Endothelial cell of umbilical vein (primary cell): ENCODE data around the gene RFNG. TPM values are rescaled to one million over a fixed set of nuclear protein-coding genes. Genes with fewer than 3 reads are reported as not detected.

ENCODE experiments used
- BruUV-seq: library from RNA; stranded (reverse); fragments of 400-500 nt; replicated peaks from 2 replicates; lab custom pipeline; 2021; lab: Mats Ljungman, UMichigan
- CTCF ChIA-PET: fragments of 300-600, 350-600 bp; sonication (Branson Sonifier 250); formaldehyde crosslinking; loops from one replicate; lab custom pipeline; 2021; ENCODE audit warnings: antibody characterized with exemption, inconsistent platforms; lab: Charles Lee
- POLR2A ChIA-PET: fragments of 300-600, 350-600 bp; sonication (Branson Sonifier 250); formaldehyde crosslinking; loops from one replicate; lab custom pipeline; 2021; ENCODE audit warnings: antibody characterized with exemption, inconsistent platforms; lab: Charles Lee
- DNase-seq: peaks from one replicate; pipeline ENCODE4 v3.0.0-alpha.2; 2011; ENCODE audit warnings: low read depth, low spot score
- FAIRE-seq: peaks from 2 replicates; lab custom pipeline; 2011; peaks lifted over from hg19 to GRCh38; lab: Jason Lieb, UNC
- H2AFZ ChIP-seq: 2 replicates; pipeline ENCODE4 v1.6.0; 2012; ENCODE audit warnings: low read depth, low read length, control low read depth, inconsistent platforms
- H3K27ac ChIP-seq: 2 replicates; pipeline ENCODE4 v1.5.1; 2011; ENCODE audit warnings: low read depth, mild to moderate bottlenecking, control low read depth, low read length, moderate library complexity; ENCODE audit not compliant: insufficient read depth
- H3K27me3 ChIP-seq, 2 experiments: 2 replicates each; pipeline versions ENCODE4 v1.6.0 to v1.6.1; 2011; ENCODE audit warnings: low read length in 2 of 2, mixed read lengths in 1 of 2; ENCODE audit not compliant: control insufficient read depth in 2 of 2, insufficient read depth in 2 of 2
- H3K36me3 ChIP-seq, 2 experiments: 2 replicates in 1 of 2; 3 replicates in 1 of 2; pipeline ENCODE4 v1.5.1; 2011; ENCODE audit warnings: low read length in 2 of 2, mild to moderate bottlenecking in 1 of 2, moderate library complexity in 1 of 2; ENCODE audit not compliant: control insufficient read depth in 2 of 2, insufficient read depth in 2 of 2; ENCODE audit errors: extremely low read depth in 1 of 2
- H3K4me1 ChIP-seq: 3 replicates; pipeline ENCODE4 v1.5.1; 2011; ENCODE audit warnings: mild to moderate bottlenecking, low read length; ENCODE audit not compliant: control insufficient read depth, insufficient read depth; ENCODE audit errors: extremely low read depth
- H3K4me2 ChIP-seq: 2 replicates; pipeline ENCODE4 v1.6.1; 2011; ENCODE audit warnings: low read length, control low read depth, mixed read lengths; ENCODE audit not compliant: insufficient read depth
- H3K4me3 ChIP-seq, 3 experiments: fragments of 200-600 bp in 1 of 3; sonication (generic), shearing (Covaris generic) in 1 of 3; replicated peaks in 1 of 3; 2 replicates each; pipeline ENCODE4 v1.5.1; 2011 to 2016; ENCODE audit warnings: control low read depth in 3 of 3, low read length in 3 of 3, mild to moderate bottlenecking in 2 of 3, inconsistent platforms in 1 of 3, low read depth in 1 of 3, moderate library complexity in 1 of 3; ENCODE audit not compliant: insufficient read depth in 1 of 3
- H3K79me2 ChIP-seq: 2 replicates; pipeline ENCODE4 v1.6.0; 2012; ENCODE audit warnings: low read length, inconsistent platforms; ENCODE audit not compliant: control insufficient read depth, insufficient read depth
- H3K9ac ChIP-seq: replicated peaks from 2 replicates; pipeline ENCODE3; 2011; ENCODE audit warnings: low read length, control low read depth; ENCODE audit not compliant: insufficient read depth; ENCODE audit errors: extremely low read depth
- H3K9me1 ChIP-seq: replicated peaks from 3 replicates; pipeline ENCODE4 v1.6.0; 2011; ENCODE audit warnings: mild to moderate bottlenecking, low read length; ENCODE audit not compliant: control insufficient read depth, insufficient read depth; ENCODE audit errors: extremely low read depth
- H3K9me3 ChIP-seq: replicated peaks from 2 replicates; pipeline ENCODE4 v1.5.1; 2012; ENCODE audit warnings: low read length, inconsistent platforms; ENCODE audit not compliant: control insufficient read depth, insufficient read depth
- H4K20me1 ChIP-seq: replicated peaks from 2 replicates; pipeline ENCODE3; 2011; ENCODE audit warnings: mild to moderate bottlenecking, low read length; ENCODE audit not compliant: control insufficient read depth, insufficient read depth; ENCODE audit errors: extremely low read depth
- EZH2 ChIP-seq: IDR thresholded peaks from 2 replicates; pipeline ENCODE4 v1.6.1; 2012; ENCODE audit warnings: borderline replicate concordance, low read depth, mild to moderate bottlenecking, moderate library complexity, low read length, inconsistent platforms; ENCODE audit not compliant: severe bottlenecking
- FOS ChIP-seq: IDR thresholded peaks from 2 replicates; pipeline ENCODE4 v1.6.1; 2011; ENCODE audit warnings: mild to moderate bottlenecking, low read length, moderate library complexity, borderline replicate concordance; ENCODE audit not compliant: insufficient read depth
- GATA2 ChIP-seq: IDR thresholded peaks from 2 replicates; pipeline ENCODE4 v1.7.0; 2011; ENCODE audit warnings: low read depth, mild to moderate bottlenecking, moderate library complexity, mixed read lengths, low read length; ENCODE audit not compliant: insufficient read length, insufficient read depth
- JUN ChIP-seq: IDR thresholded peaks from 2 replicates; pipeline ENCODE4 v1.6.1; 2011; ENCODE audit warnings: borderline replicate concordance, low read depth; ENCODE audit not compliant: insufficient read length, insufficient read depth
- MYC ChIP-seq: IDR thresholded peaks from one replicate; pipeline ENCODE4 v1.6.1; 2011; ENCODE audit warnings: mild to moderate bottlenecking, low read depth, low read length
- POLR2A ChIP-seq: IDR thresholded peaks from 2 replicates; pipeline ENCODE4 v1.6.1; 2012; ENCODE audit warnings: low read depth, mild to moderate bottlenecking, control low read depth, low read length
- POLR2AphosphoS5 ChIP-seq: IDR thresholded peaks from 2 replicates; pipeline ENCODE4 v1.6.1; 2012; ENCODE audit warnings: low read depth, mild to moderate bottlenecking, control low read depth, low read length, moderate library complexity; ENCODE audit not compliant: insufficient read depth
- dilution Hi-C: fragments of 300-500 bp; cut with MboI; formaldehyde crosslinking; loops from one replicate; pipeline ENCODE4 v1.15.0; 2019; ENCODE audit warnings: low sequenced_read_pairs; ENCODE audit not compliant: extremely low pct_ligation_motif_present
- intact Hi-C: fragments of 100-400 bp; cut with micrococcal nuclease; formaldehyde crosslinking; loops from one replicate; pipeline ENCODE4 v1.10.0; 2022
- polyA plus RNA-seq, 4 experiments: library from polyadenylated mRNA; depleted of rRNA in 3 of 4; stranded (reverse) in 3 of 4; unstranded in 1 of 4; fragments of >200 nt; gene quantifications; 2 replicates each; pipeline versions ENCODE4 v1.2.1 to v1.2.3, GENCODE V29; 2011 to 2012; ENCODE audit warnings: missing spikeins in 1 of 4
- total RNA-seq: library from RNA; stranded (reverse); gene quantifications from 2 replicates; pipeline ENCODE4 v1.2.3, GENCODE V29; 2021
- TF ChIP-seq, protein P1 (sequence below): IDR thresholded peaks from 2 replicates; pipeline ENCODE4 v1.6.1; 2011; ENCODE audit not compliant: insufficient read depth, insufficient read length
- TF ChIP-seq, protein P2 (sequence below), 2 donors: IDR thresholded peaks; 1 replicate in 1 of 2; 2 replicates in 1 of 2; pipeline ENCODE4 v1.5.1; 2011; ENCODE audit warnings: low read length in 2 of 2, mild to moderate bottlenecking in 2 of 2, moderate library complexity in 2 of 2, control low read depth in 1 of 2, inconsistent platforms in 1 of 2, low read depth in 1 of 2; ENCODE audit not compliant: insufficient read depth in 1 of 2; ENCODE audit errors: extremely low read depth in 1 of 2

The RFNG gene
- total and polyA plus RNA-seq, 2 donors (not counting 3 experiments of a cell fraction or from before 2014, with no cell fraction given): 33.7 to 40.0 TPM

DNA sequence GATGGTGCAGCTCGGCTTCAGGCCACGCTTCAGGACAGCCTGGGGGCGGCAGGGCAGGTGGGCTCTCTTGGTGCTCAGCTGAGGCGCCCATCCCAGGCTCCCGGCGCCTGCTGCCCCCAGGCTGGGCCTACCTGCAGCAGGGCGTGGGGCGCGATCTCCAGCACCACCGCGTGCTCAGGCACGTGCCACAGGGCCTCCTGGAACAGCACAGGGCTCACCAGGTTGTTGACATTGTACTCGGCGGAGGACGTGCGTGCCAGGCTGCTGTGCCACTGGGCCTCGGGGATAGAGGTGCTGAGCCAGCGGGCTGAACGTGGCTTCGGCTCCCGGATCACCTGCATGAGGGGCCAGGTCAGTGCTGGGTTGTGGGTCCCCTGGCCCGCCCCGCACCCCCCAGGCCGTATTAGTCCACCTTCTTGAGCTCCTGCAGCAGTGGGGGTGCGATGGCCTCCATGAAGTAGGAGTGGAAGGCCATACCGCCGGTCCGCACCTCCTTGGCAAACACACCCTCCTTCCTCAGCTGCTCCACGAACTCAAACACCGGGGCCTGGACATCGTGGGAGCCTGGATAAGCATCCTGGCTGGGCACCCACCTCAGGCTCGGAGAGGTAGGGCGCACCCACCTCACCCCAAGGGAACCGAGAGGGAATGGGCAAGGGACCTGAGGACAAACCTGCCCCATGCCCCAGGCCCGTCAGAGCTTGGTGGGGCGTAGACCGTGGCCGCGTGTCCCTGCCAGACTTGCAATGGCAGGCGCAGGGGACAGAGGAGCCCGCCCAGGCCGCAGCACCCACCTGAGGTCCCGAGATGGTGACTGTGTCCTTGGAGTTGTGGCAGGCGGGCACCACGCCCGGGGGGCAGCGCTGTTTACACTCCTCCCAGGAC is 37.5 kb upstream of the RFNG start:
- no TSS peak for BruUV-seq
- intact Hi-C loops: no loop called here
- Histone ChIP-seq H2AFZ (no peak overlapping the region), H3K36me3 (peaks cover 41 to 81% of the 10 kb centered on the region in 2 experiments), H3K9me1 (no peaks in the 10 kb centered on the region), H3K9ac (no peak overlapping the region), H3K4me2 (no peak overlapping the region), H3K79me2 (peaks cover 23% of the 10 kb centered on the region), H3K27ac (no peak overlapping the region), H3K9me3 (no peaks in the 10 kb centered on the region), H3K27me3 (no peaks in the 10 kb centered on the region), H3K4me1 (no peaks in the 10 kb centered on the region), H4K20me1 (no peaks in the 10 kb centered on the region), H3K4me3 (no peak overlapping the region)
- DNase-seq (no peak), FAIRE-seq (no peak)
- dilution Hi-C loops: no loop called here
- TF ChIP-seq MYC: no peak
- no peak for TF ChIP-seq POLR2AphosphoS5
- TF ChIP-seq GATA2: no peak
- TF ChIP-seq, protein P1, sequence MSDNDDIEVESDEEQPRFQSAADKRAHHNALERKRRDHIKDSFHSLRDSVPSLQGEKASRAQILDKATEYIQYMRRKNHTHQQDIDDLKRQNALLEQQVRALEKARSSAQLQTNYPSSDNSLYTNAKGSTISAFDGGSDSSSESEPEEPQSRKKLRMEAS: no peak
- no peak for TF ChIP-seq POLR2A
- no peak for TF ChIP-seq FOS
- TF ChIP-seq EZH2: no peak
- no peak for TF ChIP-seq JUN
- TF ChIP-seq, protein P2, sequence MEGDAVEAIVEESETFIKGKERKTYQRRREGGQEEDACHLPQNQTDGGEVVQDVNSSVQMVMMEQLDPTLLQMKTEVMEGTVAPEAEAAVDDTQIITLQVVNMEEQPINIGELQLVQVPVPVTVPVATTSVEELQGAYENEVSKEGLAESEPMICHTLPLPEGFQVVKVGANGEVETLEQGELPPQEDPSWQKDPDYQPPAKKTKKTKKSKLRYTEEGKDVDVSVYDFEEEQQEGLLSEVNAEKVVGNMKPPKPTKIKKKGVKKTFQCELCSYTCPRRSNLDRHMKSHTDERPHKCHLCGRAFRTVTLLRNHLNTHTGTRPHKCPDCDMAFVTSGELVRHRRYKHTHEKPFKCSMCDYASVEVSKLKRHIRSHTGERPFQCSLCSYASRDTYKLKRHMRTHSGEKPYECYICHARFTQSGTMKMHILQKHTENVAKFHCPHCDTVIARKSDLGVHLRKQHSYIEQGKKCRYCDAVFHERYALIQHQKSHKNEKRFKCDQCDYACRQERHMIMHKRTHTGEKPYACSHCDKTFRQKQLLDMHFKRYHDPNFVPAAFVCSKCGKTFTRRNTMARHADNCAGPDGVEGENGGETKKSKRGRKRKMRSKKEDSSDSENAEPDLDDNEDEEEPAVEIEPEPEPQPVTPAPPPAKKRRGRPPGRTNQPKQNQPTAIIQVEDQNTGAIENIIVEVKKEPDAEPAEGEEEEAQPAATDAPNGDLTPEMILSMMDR (IDR thresholded peaks at IDR 0.05; ENCODE audit: extremely low read depth in 1 of 2, insufficient read depth in 1 of 2, low read depth in 1 of 2, low read length in 2 of 2): no peak
- CTCF ChIA-PET: interaction anchor here (4.4 kb wide), 1 partner anchor 58 kb away, joined by 13 read pairs; the partner anchor contains the start of gene RAC3
- POLR2A ChIA-PET: no interaction called here
